B cell (primary cell): ENCODE results near the gene PIK3CD. TPM values are rescaled to one million over a fixed set of nuclear protein-coding genes. Genes with fewer than 3 reads are reported as not detected.

Experiments
- ATAC-seq: fragments of 200-7000 bp; cut with Tn5 transposase; one replicate; pipeline ENCODE4 v1.10.0; 2021; ENCODE audit warnings: low read depth, mild to moderate bottlenecking, moderate number of reproducible peaks, moderate library complexity
- CTCF ChIA-PET: fragments of 350-600 bp; sonication (Branson Sonifier 250); formaldehyde crosslinking; loops from one replicate; lab custom pipeline; 2021; ENCODE audit warnings: antibody characterized with exemption, inconsistent platforms; lab: Charles Lee
- POLR2A ChIA-PET: fragments of 350-600 bp; sonication (Branson Sonifier 250); formaldehyde crosslinking; loops from one replicate; lab custom pipeline; 2021; ENCODE audit warnings: antibody characterized with exemption; lab: Charles Lee
- DNase-seq: peaks from one replicate; pipeline ENCODE4 v3.0.0; 2013
- H2AFZ ChIP-seq: 2 replicates; pipeline ENCODE4 v1.6.1; 2012; ENCODE audit warnings: mild to moderate bottlenecking, low read depth, low read length; ENCODE audit not compliant: insufficient read depth, poor library complexity, severe bottlenecking
- H3K27ac ChIP-seq, 2 donors: 1 replicate in 1 of 2; 2 replicates in 1 of 2; pipeline ENCODE4 v1.5.1; 2012 to 2013; ENCODE audit warnings: low read length in 2 of 2, mild to moderate bottlenecking in 2 of 2, moderate library complexity in 1 of 2
- H3K27me3 ChIP-seq, 4 experiments: fragments of 200-600 bp in 1 of 4; sonication (generic) in 1 of 4; replicated peaks in 1 of 4; 1 replicate in 2 of 4; 2 replicates in 2 of 4; pipeline versions ENCODE4 v1.6.1 to v1.7.0; 2013 to 2016; ENCODE audit warnings: low read length in 3 of 4, mild to moderate bottlenecking in 2 of 4, mixed read lengths in 1 of 4, moderate library complexity in 1 of 4; ENCODE audit not compliant: insufficient read depth in 4 of 4, control insufficient read depth in 3 of 4; ENCODE audit errors: control extremely low read depth in 1 of 4
- H3K36me3 ChIP-seq, 2 experiments: replicated peaks in 1 of 2; 1 replicate in 1 of 2; 2 replicates in 1 of 2; pipeline versions ENCODE4 v1.6.1 to v1.7.1; 2013; ENCODE audit warnings: low read length in 1 of 2; ENCODE audit not compliant: insufficient read depth in 2 of 2, control insufficient read depth in 1 of 2; ENCODE audit errors: control extremely low read depth in 1 of 2, extremely low read depth in 1 of 2
- H3K4me1 ChIP-seq, 2 donors: fragments of 200-600 bp in 1 of 2; sonication (generic) in 1 of 2; 1 replicate in 1 of 2; 2 replicates in 1 of 2; pipeline versions ENCODE4 v1.5.1 to v1.6.1; 2013 to 2017; ENCODE audit warnings: low read length in 2 of 2; ENCODE audit not compliant: control insufficient read depth in 2 of 2, insufficient read depth in 2 of 2
- H3K4me2 ChIP-seq: replicated peaks from 2 replicates; pipeline ENCODE3; 2012; ENCODE audit warnings: mild to moderate bottlenecking, low read depth, low read length; ENCODE audit not compliant: poor library complexity, severe bottlenecking
- H3K4me3 ChIP-seq, 5 experiments: fragments of 200-600 bp in 1 of 5; sonication (generic) in 1 of 5; 1 replicate in 3 of 5; 2 replicates in 2 of 5; pipeline versions ENCODE4 v1.5.1 to v1.7.0; 2011 to 2016; ENCODE audit warnings: low read length in 4 of 5, mild to moderate bottlenecking in 4 of 5, low read depth in 2 of 5, control low read depth in 1 of 5, moderate library complexity in 1 of 5; ENCODE audit not compliant: insufficient read depth in 1 of 5; ENCODE audit errors: control extremely low read depth in 1 of 5, extremely low read depth in 1 of 5
- H3K79me2 ChIP-seq: fragments of 200-600 bp; sonication (generic); one replicate; pipeline ENCODE4 v1.6.0; 2016; ENCODE audit warnings: low read length; ENCODE audit not compliant: control insufficient read depth, insufficient read depth
- H3K9ac ChIP-seq: fragments of 200-600 bp; sonication (generic); 2 replicates; pipeline ENCODE4 v1.6.1; 2017; ENCODE audit warnings: mild to moderate bottlenecking, low read length, moderate library complexity
- H3K9me3 ChIP-seq, 3 donors: one replicate each; pipeline versions ENCODE4 v1.6.1 to v1.7.1; 2013; ENCODE audit warnings: low read length in 2 of 3; ENCODE audit not compliant: control insufficient read depth in 2 of 3, insufficient read depth in 1 of 3; ENCODE audit errors: control extremely low read depth in 1 of 3
- H4K20me1 ChIP-seq: 2 replicates; pipeline ENCODE4 v1.6.0; 2012; ENCODE audit warnings: mild to moderate bottlenecking, low read length; ENCODE audit not compliant: insufficient read depth, control insufficient read depth, poor library complexity, severe bottlenecking
- H3K27ac Mint-ChIP-seq: one replicate; pipeline ENCODE4 v1.8.0; 2021; ENCODE audit warnings: mixed read lengths
- H3K27me3 Mint-ChIP-seq: one replicate; pipeline ENCODE4 v1.8.0; 2021; ENCODE audit warnings: mixed read lengths
- H3K4me1 Mint-ChIP-seq: one replicate; pipeline ENCODE4 v1.8.0; 2021; ENCODE audit warnings: mixed read lengths
- H3K4me3 Mint-ChIP-seq: one replicate; pipeline ENCODE4 v1.8.0; 2021; ENCODE audit warnings: mixed read lengths
- H3K9me3 Mint-ChIP-seq: one replicate; pipeline ENCODE4 v1.8.0; 2022; ENCODE audit warnings: mixed read lengths; ENCODE audit not compliant: insufficient read depth
- CTCF ChIP-seq: fragments of 200-600 bp; IDR thresholded peaks from one replicate; pipeline ENCODE4 v1.8.0; 2022; ENCODE audit warnings: antibody characterized with exemption, mild to moderate bottlenecking
- EZH2 ChIP-seq: IDR thresholded peaks from 2 replicates; pipeline ENCODE4 v1.6.1; 2012; ENCODE audit warnings: borderline replicate concordance, low read depth, mild to moderate bottlenecking, moderate library complexity, low read length; ENCODE audit not compliant: insufficient read depth, poor library complexity, severe bottlenecking
- WGBS: methylation state at CpG from one replicate; pipeline ENCODE4 v1.1.5; 2013; ENCODE audit warnings: missing lambda C conversion rate; ENCODE audit not compliant: insufficient coverage; 5-methylcytosine and 5-hydroxymethylcytosine counted together
- intact Hi-C: fragments of 100-400 bp; cut with micrococcal nuclease; formaldehyde crosslinking; loops from one replicate; pipeline ENCODE4 v1.10.0; 2022
- polyA plus RNA-seq: library from polyadenylated mRNA; depleted of rRNA; stranded (reverse); fragments of >200 nt; gene quantifications from 2 replicates; pipeline ENCODE4 v1.2.3, GENCODE V29; 2012
- total RNA-seq, 2 donors: library from RNA; stranded (reverse); fragments of 120-200 nt in 1 of 2; gene quantifications; 1 replicate in 1 of 2; 2 replicates in 1 of 2; pipeline versions ENCODE4 v1.2.3 to v1.2.4, GENCODE V29; 2013 to 2022

The PIK3CD gene
- total and polyA plus RNA-seq, 2 donors (not counting 1 experiment from before 2014, with no cell fraction given), result 144 to 222 TPM

DNA sequence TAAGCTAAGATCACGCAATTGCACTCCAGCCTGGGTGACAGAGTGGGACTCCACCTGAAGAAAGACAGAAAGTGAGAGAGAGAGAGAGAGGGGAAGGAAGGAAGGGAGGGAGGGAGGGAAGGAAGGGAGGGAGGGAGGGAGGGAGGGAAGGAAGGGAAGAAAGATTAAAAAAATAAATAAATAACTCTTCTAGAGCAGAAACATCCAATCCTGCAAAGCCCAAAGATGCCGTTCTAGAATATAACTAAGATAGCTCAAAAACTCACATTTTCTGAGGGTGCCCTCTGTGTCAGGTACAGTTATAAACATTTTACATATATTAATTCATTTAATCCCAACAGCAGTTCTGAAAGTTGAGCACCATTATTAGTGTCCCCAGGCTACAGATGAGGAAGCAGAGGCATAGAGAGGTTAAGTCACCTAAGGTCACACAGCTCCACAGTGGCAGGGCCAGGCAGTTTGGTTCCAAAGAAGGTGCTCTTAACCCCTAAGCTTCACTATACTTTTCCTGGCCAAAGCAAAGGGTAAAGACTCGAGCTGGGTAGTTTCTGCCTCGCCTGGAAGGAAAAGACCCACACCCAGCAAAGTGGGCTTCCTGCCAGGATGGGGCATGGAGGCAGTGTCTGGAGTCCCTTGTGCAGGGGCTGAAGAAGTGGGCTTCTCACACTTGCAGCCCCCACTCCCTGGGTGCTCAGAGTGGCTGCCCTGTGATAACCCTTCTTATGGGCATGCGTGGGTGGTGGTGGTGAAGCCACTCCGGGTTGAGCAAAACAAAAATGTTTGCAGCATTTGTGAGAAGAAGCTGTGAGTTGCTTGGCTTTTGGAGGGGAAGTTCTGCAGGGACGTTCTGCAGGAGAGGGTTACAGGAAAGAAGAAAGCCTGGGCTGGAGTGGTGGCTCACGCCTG lies 7.9 kb upstream of the PIK3CD start:
- H3K27me3 ChIP-seq, result no peaks in the 10 kb centered on the region
- ChIA-PET POLR2A (interaction anchor here (0.5 to 1.8 kb wide), 7 partner anchors 8 to 180 kb away, joined by 3 to 8 read pairs (median 4); partner anchors contain the start of genes CLSTN1 and PIK3CD), CTCF (interaction anchor here (1.0 to 5.1 kb wide), 8 partner anchors 9 to 218 kb away, joined by 3 to 57 read pairs (median 5); no protein-coding TSS in a partner anchor)
- H3K27ac Mint-ChIP-seq, result peak overlapping the region; percentile 86
- intact Hi-C loops, result no loop called here
- no peaks in the 10 kb centered on the region for H3K9me3 Mint-ChIP-seq
- ATAC-seq, result peak; percentile 36
- H3K9ac ChIP-seq, result peak overlapping the region; percentile 6
- H3K79me2 ChIP-seq, result peaks cover 62% of the 10 kb centered on the region
- WGBS, result 18% methylated on average over 3 of the region's 8 CpGs
- peaks cover 9% of the 10 kb centered on the region for H4K20me1 ChIP-seq
- peaks cover 55% of the 10 kb centered on the region for H3K4me1 Mint-ChIP-seq
- no peak for DNase-seq
- no peaks in the 10 kb centered on the region for H3K9me3 ChIP-seq
- H3K27ac ChIP-seq, result no peak overlapping the region
- H3K4me1 ChIP-seq, result peaks cover 43 to 57% of the 10 kb centered on the region in 2 donors
- H3K27me3 Mint-ChIP-seq, result no peaks in the 10 kb centered on the region
- peaks cover 0 to 3% of the 10 kb centered on the region in 2 experiments for H3K36me3 ChIP-seq
- peak overlapping the region; percentile 83 for H3K4me3 Mint-ChIP-seq
- no peak overlapping the region for H3K4me3 ChIP-seq
- H3K4me2 ChIP-seq, result peak overlapping the region; percentile 56
- no peak for TF ChIP-seq CTCF
- no peak for TF ChIP-seq EZH2
- no peak overlapping the region for H2AFZ ChIP-seq
